SIG-M5 treated with dmso at 0.1 percent for 504 hours (cell line): ENCODE measurements around the gene ATRNL1.
"Not testable (repeated sequence)": the region's sequence is repeated elsewhere in the genome, so short reads cannot be mapped to it uniquely, and the experiment has no call there.

Source experiments
- DNase-seq: peaks from one replicate; lab custom pipeline; 2025; ENCODE audit not compliant: unreplicated experiment; lab: John Stamatoyannopoulos, UW

The ATRNL1 gene

DNA sequence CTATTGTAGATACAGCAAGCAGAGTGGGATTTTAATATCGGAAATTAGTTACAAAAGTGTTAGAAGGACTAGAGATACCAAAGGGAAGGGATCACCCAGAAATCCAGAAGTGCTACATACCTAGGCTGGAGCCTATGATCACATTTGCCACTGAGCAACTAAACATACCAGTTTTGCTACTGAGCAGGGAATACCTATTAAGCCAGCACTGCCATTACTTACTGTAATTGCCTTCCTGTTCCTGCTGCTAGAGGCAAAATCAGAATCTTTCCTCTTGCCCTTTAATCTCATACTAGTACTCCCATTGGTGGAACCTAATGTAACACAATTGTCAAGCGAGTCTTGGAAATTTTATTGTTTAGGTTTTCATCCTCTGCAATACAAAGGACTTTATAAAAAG is 121.7 kb downstream of the ATRNL1 start:
- no peak for DNase-seq

DNA sequence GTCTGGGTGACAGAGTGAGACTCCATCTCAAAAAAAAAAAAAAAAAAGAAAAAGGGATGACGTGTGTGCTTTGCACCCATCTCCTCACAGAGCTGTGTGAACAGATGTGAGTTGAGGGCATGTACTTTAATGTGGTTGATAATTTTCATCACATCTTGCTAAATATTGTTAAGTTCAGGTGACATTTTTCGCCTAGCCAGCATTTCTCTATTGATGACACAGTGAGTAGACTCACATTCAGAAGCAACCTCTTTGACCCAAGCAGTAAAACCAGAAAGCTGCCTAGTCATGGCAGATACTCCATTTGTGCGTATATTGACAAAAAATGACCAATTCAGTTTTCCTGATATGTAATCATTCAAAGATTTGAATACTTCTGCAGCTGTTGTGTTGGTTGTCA is 126.0 kb downstream of the ATRNL1 start:
- DNase-seq: no peak

DNA sequence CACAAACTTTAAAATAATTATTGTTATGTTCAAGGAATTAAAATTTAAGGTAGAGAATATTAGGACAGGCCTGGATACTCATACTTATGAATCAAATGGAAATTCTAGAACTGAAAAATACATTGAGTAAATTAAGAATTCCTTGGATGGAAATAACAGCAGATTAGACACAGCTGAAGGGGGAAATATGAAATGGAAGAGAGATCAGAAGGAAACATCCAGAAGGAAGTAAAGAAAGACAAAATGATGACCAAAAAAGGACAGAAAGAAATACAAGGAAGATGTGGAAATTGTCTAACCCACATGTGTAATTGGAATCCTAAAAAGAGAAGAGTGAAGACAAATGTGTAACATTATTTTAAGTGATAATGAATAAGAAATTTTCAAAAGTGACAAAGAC is 128.9 kb downstream of the ATRNL1 start:
- no peak for DNase-seq

DNA sequence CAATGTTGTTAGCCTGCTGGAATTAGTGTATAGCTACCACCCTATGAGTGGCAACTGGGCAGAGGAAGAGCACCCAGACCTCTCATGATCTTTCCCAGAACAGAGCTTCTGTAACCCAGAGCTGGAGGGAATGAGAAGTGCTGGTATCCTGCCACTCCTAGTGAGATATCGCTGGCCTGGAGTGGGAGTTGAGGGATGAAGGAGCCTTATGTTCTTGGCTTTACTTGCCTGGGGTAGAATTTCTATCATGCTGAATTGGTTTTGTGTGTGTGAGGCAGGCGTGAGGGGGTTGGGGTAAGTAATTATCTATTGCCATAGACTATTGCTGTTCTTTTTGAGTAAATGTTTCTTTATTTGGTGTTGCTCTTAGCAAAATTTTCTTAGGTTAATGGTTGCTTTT is 146.6 kb downstream of the ATRNL1 start:
- no peak for DNase-seq

DNA sequence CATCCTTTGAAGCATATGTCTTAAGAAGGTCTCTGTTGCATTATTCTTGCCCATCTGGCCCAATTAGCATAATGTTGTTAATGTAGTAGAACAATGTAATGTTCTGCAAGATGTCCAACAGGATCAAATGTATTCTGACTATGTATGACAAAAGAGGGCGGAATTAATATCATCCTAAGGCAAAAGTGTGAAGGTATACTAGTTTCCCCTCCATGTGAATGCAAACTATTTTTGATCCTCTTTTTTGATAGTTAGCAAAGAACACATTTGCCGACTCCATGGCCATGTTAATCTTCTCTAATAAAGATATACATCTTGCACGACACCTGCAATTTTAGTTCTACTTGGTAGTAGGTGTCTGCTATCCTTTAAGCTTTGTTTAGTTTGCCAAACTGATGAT is 157.6 kb downstream of the ATRNL1 start:
- DNase-seq: no peak

DNA sequence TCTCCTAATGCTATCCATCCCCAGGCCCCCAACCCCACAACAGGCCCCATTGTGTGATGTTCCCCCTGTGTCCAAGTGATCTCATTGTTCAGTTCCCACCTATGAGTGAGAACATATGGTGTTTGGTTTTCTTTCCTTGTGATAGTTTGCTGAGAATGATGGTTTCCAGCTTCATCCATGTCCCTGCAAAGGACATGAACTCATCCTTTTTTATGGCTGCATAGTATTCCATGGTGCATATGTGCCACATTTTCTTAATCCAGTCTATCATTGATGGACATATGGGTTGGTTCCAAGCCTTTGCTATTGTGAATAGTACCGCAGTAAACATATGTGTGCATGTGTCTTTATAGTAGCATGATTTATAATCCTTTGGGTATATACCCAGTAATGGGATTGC is 160.6 kb downstream of the ATRNL1 start:
- DNase-seq: not testable (repeated sequence)

DNA sequence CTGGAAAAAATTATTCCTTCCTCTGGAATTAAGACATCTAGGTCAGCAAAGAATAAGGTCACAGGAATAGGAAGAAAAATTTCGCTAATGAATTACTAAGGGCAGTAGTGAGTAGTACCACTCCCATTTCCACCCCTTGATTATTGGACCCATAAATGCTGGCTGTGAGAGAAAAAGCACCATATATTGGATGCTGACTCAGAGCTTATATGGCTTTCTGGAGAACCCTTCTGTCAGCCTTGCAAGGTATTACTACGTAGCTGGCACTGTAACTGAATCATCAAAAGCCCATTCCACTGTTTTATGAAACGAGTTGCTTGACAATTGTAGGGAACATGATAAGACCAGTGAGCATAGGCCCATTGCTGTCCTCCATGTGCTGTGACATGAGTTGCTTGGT is 179.3 kb downstream of the ATRNL1 start:
- DNase-seq: no peak

DNA sequence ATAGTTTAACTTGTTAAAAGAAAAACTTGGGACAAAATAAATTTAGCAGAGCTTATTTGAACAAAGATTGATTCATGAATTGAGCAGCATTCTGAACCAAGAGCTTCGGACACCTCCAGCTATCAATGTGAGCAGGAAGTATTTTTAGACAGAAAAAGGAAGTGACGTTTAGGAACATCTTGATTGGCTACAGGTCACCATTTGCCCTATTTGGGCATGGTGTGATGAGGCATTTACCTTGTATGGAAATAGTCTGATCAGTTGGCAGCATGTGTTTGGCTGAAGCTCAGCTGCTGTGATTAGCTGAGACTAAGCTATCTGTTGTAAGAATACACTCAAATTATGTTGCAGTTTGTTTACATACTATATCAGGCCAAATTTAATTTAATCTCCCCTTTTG is 185.1 kb downstream of the ATRNL1 start:
- no peak for DNase-seq

DNA sequence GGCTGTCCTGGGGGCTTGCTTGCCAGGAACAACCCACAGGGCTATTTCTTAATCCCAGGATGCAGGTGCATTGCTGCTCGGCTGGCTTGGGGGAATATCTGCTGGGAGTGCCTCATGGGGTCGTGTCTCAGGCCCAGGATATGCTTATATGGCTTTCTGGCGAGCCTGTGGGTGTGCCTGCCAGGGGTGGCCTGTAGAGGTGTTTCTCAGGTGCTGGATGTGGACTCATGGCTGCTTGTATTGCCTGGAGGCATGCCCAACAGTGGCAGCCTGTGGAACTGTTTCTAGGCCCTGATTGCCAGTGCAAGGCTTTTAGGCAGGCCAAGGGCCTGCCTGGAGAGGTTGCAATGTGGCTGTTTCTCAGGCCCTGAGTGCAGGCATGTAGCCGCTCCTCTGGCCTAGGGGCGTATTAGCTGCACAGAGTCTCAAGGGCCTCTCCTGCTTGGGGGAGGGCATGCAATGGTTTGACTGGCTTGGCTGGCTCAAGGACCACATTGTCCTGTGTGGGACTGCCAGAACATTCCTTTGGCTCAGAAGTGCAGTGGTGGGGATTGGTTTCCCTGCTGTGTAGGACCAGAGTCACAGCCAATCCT is 202.1 kb downstream of the ATRNL1 start:
- no peak for DNase-seq

DNA sequence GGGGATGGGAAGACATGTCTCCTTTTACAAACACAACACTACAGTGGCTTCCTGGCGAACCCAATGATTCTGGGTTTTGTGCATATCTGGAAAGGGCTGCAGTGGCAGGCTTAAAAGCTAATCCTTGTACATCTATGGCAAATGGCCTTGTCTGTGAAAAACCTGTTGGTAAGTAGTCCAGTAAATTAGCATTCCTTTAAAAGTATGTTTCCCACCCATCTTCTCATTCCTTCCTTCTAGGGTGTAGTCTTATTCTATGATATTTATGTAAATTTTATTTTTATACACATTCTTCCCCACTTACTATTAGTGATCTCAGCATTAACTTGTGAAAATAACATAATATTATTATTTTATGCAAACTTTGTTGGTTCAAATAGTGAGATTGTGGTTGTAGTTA is 206.9 kb downstream of the ATRNL1 start:
- no peak for DNase-seq

DNA sequence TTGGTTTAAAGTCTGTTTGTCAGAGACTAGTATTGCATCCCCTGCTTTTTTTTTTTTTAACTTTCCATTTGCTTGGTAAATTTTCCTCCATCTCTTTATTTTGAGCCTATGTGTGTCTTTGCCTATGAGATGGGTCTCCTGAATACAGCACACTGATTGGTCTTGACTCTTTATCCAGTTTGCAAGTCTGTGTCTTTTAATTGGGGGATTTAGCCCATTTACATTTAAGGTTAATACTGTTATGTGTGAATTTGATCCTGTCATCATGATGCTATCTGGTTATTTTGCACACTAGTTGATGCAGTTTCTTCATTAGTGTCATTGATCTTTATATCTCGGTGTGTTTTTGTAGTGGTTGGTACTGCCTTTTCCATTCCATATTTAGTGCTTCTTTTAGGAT is 226.5 kb downstream of the ATRNL1 start:
- not testable (repeated sequence) for DNase-seq

DNA sequence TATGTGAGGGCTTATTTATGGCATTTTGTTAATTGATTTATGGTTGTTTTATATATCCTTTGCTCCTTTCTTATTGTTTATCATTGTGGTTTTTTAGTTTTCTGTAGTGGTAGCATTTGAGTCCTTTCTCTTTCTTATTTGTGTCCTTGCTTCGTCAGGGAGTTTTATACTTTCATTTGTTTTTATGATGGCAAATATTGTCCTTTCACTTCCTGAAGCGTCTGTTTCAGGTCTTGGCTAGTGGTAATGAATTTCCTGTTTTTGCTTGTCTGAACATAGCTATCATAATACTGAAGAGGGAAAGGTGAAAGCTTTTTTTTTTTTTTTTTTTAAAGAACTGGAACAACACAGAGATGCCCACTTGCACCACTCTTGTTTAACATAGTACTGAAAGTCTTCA is 228.2 kb downstream of the ATRNL1 start:
- no peak for DNase-seq

DNA sequence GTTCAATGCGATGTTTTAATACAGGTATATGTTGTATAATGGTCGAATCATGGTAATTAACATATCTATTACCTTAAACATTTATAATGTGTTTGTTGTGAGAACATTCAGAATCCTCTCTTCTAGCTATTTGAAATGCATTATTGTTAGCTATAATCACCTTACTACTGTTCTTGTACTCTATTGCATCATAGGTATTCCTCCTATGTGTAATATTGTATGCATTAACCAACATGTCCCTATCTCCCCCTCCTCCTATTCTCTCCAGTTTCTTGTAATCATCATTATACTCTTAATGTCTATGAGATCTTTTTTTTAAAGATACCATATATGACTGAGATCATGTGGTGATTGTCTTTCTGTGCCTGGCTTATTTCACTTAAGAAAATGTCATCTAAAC is 235.2 kb downstream of the ATRNL1 start:
- no peak for DNase-seq

DNA sequence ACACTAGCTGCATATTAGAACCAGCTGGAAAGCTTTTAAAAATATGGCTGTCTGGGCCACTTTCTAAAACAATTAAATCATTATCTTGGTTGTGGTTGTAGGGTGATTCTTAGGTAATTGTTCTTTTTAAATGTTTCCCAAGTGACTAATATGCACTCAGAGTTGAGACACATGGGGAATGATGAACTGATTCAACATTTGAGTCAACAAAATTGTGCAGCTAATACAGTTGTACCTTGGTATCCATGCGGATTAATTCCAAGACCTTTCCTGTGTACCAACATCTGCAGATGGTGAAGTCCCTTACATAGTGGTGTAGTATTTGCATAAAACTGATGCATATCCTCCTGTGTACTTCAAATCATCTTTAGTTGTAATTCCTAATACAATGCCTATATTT is 242.2 kb downstream of the ATRNL1 start:
- DNase-seq: no peak

DNA sequence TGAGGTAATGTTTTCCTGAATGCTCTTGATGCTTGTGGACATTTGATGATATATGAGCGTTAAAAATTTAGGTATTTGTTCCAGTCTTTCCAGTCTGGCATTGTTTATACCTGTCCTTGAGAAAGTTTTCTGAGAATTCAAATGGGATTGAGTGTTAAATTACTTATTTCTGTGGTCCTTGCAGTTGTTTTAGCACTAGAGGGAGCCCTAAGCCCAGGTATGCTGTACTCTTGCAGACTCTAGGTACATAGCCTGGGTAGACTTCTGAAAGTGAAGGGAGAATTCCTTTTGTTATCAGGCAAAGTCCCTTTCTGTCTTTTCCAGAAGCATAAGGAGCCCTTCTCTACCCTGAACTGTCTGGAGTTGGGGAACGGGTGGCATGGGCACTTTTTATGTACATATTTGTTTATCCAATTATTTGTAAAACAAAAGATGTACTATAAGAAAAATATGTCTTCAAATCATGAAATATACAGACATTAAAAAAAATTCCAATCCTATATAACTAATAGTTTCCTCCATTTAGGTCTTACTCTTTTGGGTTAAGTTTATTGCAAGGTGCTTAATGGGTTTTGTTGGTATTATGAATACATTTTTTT is 262.1 kb downstream of the ATRNL1 start:
- peak; percentile 57 for DNase-seq

DNA sequence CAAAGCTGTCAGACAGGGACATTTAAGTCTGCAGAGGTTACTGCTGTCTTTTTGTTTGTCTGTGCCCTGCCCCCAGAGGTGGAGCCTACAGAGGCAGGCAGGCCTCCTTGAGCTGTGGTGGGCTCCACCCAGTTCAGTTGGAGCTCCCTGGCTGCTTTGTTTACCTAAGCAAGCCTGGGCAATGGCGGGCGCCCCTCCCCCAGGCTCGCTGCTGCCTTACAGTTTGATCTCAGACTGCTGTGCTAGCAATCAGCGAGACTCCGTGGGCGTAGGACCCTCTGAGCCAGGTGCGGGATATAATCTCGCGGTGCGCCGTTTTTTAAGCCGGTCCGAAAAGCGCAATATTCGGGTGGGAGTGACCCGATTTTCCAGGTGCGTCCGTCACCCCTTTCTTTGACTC is 274.8 kb downstream of the ATRNL1 start:
- not testable (repeated sequence) for DNase-seq

DNA sequence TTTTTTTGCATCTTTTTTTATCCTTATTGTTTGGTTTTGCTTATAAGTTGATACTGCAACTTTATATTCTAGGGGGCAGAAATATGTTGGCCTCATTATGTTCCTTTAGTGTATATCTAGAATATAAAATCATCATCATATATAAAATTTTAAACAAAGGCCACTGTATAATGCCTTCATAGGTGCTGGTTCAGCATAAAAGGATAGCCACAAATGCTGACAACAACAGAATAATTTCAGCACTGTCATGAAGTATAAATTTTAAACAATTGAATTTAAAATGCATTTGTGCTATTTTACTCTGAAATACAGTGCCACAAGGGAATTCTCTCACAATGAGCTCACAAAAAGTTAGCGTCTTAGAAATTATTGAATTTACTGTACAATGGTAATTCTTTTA is 285.9 kb downstream of the ATRNL1 start:
- DNase-seq: no peak

DNA sequence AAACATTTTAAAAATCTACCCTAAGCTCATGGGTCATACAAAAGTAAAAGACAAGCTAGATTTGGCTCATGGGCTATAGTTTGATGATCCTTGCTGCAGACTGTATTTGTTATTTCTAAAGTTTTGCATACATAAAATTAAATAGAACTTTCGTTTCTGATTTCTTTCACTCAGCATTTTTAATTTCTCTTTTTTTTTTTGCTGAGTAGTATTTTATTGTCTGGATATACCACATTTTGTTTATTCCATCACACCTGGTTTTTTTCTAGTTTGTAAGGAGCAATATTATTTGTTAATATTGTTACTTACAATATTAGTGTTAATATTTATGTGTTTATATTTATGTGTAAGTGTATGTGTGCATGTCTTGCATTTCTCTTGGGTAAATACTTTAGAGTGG is 291.5 kb downstream of the ATRNL1 start:
- no peak for DNase-seq

DNA sequence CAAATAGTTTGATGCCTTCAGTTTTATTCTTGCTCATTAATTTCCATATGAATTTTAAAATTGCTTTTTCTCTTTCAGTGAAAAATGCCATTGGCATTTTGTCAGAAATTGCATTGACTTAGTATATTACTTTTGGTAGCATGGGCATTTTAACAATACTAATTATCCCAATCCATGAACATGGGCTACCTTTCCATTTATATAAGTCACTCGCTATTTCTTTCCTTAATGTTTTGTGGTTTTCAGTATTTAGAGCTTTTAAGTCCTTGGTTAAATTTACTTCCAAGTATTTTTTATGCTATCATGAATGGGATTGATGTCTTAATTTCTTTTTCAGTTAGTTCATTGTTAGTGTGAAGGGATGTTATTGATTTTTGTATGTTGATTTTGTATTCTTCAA is 297.4 kb downstream of the ATRNL1 start:
- DNase-seq: no peak

DNA sequence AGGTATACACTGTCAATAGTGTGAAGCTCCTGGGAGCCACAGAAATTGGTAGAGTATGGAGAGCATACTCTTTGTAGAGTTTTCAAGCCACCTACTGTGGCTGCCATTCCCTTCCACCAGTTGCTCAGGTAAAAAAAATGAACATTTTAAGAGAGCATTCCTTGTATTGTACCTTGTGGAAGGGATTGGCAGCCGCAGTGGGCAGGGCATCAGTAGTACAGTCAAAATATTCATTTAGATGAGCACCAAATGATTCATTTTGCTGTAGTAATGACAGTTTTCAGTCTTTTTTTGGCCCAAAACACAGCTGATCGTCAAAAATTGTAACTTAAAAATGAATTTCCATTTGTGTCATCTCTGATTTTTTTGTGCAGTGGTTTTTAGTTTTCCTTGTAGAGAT is 304.9 kb downstream of the ATRNL1 start:
- DNase-seq: no peak

DNA sequence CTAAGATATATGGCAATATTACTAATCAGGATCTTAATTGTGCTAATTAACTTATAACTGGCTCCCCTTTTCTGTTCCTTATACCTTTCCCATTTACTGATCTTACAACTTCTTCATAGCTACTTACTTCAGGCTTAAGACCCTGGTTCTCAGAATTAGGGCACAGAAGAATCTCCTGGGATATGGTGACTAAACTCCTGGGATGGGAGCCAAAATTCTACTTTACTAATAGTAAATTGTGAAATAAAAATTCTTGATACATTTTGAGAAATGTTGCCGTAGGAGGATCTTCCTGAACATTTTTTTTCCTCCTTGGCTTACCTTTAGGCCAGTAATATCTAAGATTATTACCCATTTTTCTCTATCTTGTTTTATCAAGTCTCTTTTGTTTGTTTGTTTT is 309.5 kb downstream of the ATRNL1 start:
- no peak for DNase-seq

DNA sequence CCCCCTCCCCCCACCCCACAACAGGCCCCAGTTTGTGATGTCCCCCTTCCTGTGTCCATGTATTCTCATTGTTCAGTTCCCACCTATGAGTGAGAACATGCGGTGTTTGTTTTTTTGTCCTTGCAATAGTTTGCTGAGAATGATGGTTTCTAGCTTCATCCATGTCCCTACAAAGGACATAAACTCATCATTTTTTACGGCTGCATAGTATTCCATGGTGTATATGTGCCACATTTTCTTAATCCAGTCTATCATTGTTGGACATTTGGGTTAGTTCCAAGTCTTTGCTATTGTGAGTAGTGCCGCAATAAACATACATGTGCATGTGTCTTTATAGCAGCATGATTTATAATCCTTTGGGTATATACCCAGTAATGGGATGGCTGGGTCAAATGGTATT is 312.7 kb downstream of the ATRNL1 start:
- DNase-seq: not testable (repeated sequence)

DNA sequence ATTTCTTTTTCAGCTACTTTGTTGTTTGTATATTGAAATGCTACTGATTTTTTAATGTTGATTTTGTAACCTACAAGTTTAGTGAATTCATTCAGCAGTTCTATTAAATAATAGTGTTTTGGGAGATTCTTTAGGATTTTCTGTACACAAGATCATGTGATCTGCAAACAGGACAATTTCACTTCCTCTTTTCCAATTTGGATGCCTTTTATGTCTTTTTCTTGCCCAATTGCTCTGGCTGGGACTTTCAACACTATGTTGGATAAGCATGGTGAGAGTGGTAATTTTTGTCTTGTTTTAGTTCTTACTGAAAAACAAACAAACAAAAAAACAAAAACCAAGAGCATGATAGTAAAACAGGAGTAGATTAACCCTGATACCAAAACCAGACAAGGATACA is 316.2 kb downstream of the ATRNL1 start:
- DNase-seq: peak; percentile 2
